Gastrocnemius medialis (tissue), 4 donors: Measurements from ENCODE around the gene FAM171A1. TPM values are rescaled to one million over a fixed set of nuclear protein-coding genes. Genes with fewer than 3 reads are reported as not detected.

Experiments
- ATAC-seq, 2 donors: fragments of 150-250 bp; one replicate each; pipeline ENCODE4 v1.9.1; 2016
- DNase-seq, 2 donors: peaks; one replicate each; pipeline ENCODE4 v3.0.0-alpha.2; 2019
- H3K27ac ChIP-seq, 4 donors: fragments of 200-600 bp; sonication (generic); 1 replicate in 1 of 4; 2 replicates in 3 of 4; pipeline ENCODE4 v1.5.1; 2016 to 2018; ENCODE audit warnings: mild to moderate bottlenecking in 2 of 4, moderate library complexity in 1 of 4
- H3K27me3 ChIP-seq, 3 donors: fragments of 200-600 bp; sonication (generic) in 2 of 3; 1 replicate in 1 of 3; 2 replicates in 2 of 3; pipeline versions ENCODE4 v1.5.1 to v1.6.0; 2016 to 2019; ENCODE audit warnings: mild to moderate bottlenecking in 1 of 3, moderate library complexity in 1 of 3
- H3K36me3 ChIP-seq, 2 donors: fragments of 200-600 bp; sonication (generic) in 1 of 2; one replicate each; pipeline ENCODE4 v1.5.1; 2017 to 2018
- H3K4me1 ChIP-seq, 2 donors: fragments of 200-600 bp; sonication (generic) in 1 of 2; one replicate each; pipeline ENCODE4 v1.5.1; 2016 to 2017; ENCODE audit warnings: mild to moderate bottlenecking in 2 of 2
- H3K4me3 ChIP-seq, 4 donors: fragments of 200-600 bp; sonication (generic) in 3 of 4; 1 replicate in 1 of 4; 2 replicates in 3 of 4; pipeline ENCODE4 v1.5.1; 2016 to 2019; ENCODE audit warnings: mild to moderate bottlenecking in 2 of 4
- H3K9me3 ChIP-seq, 3 donors: fragments of 200-600 bp; sonication (generic) in 2 of 3; 1 replicate in 1 of 3; 2 replicates in 2 of 3; pipeline ENCODE4 v1.5.1; 2016 to 2019
- POLR2A ChIP-seq, 2 donors: fragments of 450-650 bp; IDR thresholded peaks; one replicate each; pipeline ENCODE4 v1.6.1; 2017; ENCODE audit warnings: antibody characterized with exemption in 2 of 2, mild to moderate bottlenecking in 2 of 2, moderate library complexity in 2 of 2
- in situ Hi-C, 4 donors: fragments of 200-750 bp; cut with MboI; loops; one replicate each; pipeline versions ENCODE4 v1.15.0 to v1.8.0; 2017; ENCODE audit warnings: low sequenced_read_pairs in 4 of 4
- intact Hi-C: fragments of 100-400 bp; cut with DNase I; formaldehyde crosslinking; loops from one replicate; pipeline ENCODE4 v1.15.1; 2023; ENCODE audit warnings: low total_unique reads
- total RNA-seq, 4 donors: library from RNA; depleted of rRNA; stranded (reverse); fragments of >200 nt; gene quantifications; one replicate each; pipeline versions ENCODE4 v1.1.0 to v1.2.3, GENCODE V29; 2016
- TF ChIP-seq, protein P1 (sequence below), 5 experiments: fragments of 450-650 bp in 3 of 5; fragments of 200-600 bp in 2 of 5; sonication (generic) in 2 of 5; IDR thresholded peaks in 4 of 5; conservative IDR thresholded peaks in 1 of 5; 1 replicate in 4 of 5; 2 replicates in 1 of 5; pipeline ENCODE4 v1.5.1; 2016 to 2019; ENCODE audit warnings: antibody characterized with exemption in 5 of 5, mild to moderate bottlenecking in 3 of 5, moderate library complexity in 3 of 5

The FAM171A1 gene
- total RNA-seq, 4 donors from 2014 or later: 2.1 to 5.6 (median 4.3) TPM

DNA sequence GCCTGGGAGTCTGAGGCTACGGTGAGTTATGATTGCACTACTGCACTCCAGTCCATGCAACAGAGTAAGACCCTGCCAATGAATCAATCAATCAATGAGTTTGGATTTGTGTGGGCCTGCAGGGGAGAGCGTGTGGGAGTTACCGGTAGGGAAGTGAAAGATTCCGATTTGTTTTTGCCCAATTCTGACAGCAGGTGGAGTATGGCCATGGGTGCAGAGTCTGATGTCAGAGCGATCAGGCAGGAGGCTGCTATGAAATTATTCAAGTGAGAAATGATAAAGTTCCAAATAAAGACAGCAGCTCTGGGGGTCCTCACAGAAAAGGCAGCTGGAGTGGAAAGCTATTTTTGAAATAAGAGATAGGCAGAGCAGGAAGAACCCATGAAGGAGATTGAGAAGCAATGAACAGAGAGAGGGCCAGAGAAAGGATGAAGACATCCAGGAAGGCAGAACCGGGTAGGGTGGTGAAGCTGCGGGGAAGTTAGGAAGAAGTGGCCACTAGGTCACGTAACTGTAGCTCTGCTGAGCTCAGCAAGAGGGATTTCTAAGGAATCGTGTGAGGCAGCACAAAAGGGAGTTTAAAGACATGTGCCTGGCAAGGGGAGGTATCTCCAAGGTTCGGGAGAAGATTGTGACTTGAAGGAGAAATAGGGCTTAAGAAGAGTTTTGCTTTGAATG, 108.9 kb downstream of the FAM171A1 start:
- DNase-seq: no peak
- H3K36me3 ChIP-seq: no peaks in the 10 kb centered on the region
- no peak for TF ChIP-seq POLR2A (IDR thresholded peaks at IDR 0.05)
- TF ChIP-seq, protein P1, sequence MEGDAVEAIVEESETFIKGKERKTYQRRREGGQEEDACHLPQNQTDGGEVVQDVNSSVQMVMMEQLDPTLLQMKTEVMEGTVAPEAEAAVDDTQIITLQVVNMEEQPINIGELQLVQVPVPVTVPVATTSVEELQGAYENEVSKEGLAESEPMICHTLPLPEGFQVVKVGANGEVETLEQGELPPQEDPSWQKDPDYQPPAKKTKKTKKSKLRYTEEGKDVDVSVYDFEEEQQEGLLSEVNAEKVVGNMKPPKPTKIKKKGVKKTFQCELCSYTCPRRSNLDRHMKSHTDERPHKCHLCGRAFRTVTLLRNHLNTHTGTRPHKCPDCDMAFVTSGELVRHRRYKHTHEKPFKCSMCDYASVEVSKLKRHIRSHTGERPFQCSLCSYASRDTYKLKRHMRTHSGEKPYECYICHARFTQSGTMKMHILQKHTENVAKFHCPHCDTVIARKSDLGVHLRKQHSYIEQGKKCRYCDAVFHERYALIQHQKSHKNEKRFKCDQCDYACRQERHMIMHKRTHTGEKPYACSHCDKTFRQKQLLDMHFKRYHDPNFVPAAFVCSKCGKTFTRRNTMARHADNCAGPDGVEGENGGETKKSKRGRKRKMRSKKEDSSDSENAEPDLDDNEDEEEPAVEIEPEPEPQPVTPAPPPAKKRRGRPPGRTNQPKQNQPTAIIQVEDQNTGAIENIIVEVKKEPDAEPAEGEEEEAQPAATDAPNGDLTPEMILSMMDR (IDR thresholded peaks at IDR 0.05 in 4 of 5, conservative IDR thresholded peaks at IDR 0.05 in 1 of 5): no peak
- no peaks in the 10 kb centered on the region for H3K4me1 ChIP-seq
- no peak overlapping the region for H3K4me3 ChIP-seq
- no peaks in the 10 kb centered on the region for H3K9me3 ChIP-seq
- in situ Hi-C loops (no loop called here), intact Hi-C loops (no loop called here)
- ATAC-seq: no peak
- H3K27me3 ChIP-seq: no peaks in the 10 kb centered on the region
- no peak overlapping the region for H3K27ac ChIP-seq

DNA sequence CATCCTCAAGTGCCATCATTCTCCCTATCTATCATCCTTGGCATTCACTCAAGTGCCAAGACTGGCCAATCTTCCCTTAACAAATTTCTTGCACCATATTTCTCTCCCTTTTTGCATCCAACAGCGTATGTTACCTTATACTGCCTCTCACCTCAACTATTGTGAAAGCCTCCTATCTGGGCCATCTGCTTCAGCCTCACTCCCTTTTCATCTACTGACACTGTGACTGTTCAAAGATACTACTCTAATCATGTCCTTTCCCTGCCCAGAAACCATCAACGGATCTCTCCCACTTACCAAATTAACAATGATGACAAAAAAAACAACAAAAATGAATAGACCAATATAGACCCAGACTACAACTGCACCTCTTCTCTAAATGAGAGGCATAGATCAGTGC, 112.0 kb downstream of the FAM171A1 start:
- Histone ChIP-seq H3K27ac (no peak overlapping the region), H3K27me3 (no peaks in the 10 kb centered on the region), H3K36me3 (no peaks in the 10 kb centered on the region), H3K9me3 (no peaks in the 10 kb centered on the region), H3K4me1 (no peaks in the 10 kb centered on the region), H3K4me3 (no peak overlapping the region)
- intact Hi-C loops: no loop called here
- DNase-seq (no peak), ATAC-seq (no peak)
- in situ Hi-C loops: no loop called here
- TF ChIP-seq, protein P1 (IDR thresholded peaks at IDR 0.05 in 4 of 5, conservative IDR thresholded peaks at IDR 0.05 in 1 of 5): no peak
- no peak for TF ChIP-seq POLR2A (IDR thresholded peaks at IDR 0.05)

DNA sequence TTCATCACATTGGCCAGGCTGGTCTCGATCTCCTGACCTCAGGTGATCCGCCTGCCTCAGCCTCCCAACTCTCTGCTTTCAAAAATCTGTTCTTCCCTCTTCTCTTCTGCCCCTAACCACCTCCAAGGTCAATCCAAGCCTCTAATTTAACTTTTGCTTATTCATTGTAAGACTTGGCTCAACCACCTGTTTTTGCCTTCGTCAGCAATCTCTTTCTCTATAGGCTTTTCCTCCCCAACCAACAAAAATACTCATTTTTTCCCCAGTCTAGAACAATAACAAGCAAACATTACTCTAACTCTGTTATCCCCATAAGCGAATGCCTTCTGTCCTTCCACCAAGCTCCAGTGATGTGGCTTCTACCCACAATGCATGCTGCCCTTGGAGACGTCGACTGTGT, 112.8 kb downstream of the FAM171A1 start:
- no peak for DNase-seq
- intact Hi-C loops: no loop called here
- H3K36me3 ChIP-seq: no peaks in the 10 kb centered on the region

DNA sequence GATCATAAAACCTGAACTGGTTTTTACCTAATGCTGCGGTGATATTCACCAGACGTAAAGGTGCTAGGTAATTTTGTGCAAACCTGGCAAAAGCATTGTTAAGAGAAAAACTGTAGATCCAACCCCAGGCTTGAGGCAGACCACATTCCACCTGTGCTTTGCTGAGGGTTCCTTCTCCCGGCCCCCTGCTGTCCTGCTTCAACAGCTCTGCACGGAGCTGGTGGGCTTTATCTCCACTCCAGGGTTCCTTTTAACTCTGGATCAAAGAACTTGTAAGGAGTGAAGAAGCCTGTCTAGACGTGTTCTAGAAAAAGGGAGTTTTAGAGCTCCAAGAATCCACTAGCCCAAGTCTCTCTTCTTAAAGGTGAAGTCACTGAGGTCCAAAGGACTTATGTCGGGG, 115.1 kb downstream of the FAM171A1 start:
- TF ChIP-seq, protein P1 (IDR thresholded peaks at IDR 0.05 in 4 of 5, conservative IDR thresholded peaks at IDR 0.05 in 1 of 5): no peak
- H3K4me3 ChIP-seq: no peak overlapping the region

More for the DNA sequence above, 112.8 kb downstream of the FAM171A1 start:
- H3K27ac ChIP-seq: no peak overlapping the region
- no peaks in the 10 kb centered on the region for H3K4me1 ChIP-seq
- TF ChIP-seq, protein P1 (IDR thresholded peaks at IDR 0.05 in 4 of 5, conservative IDR thresholded peaks at IDR 0.05 in 1 of 5): no peak
- no peak for TF ChIP-seq POLR2A (IDR thresholded peaks at IDR 0.05)
- no peaks in the 10 kb centered on the region for H3K9me3 ChIP-seq
- ATAC-seq: no peak
- H3K27me3 ChIP-seq: no peaks in the 10 kb centered on the region
- in situ Hi-C loops: no loop called here
- H3K4me3 ChIP-seq: no peak overlapping the region

More for the DNA sequence above, 115.1 kb downstream of the FAM171A1 start:
- no peaks in the 10 kb centered on the region for H3K36me3 ChIP-seq
- H3K4me1 ChIP-seq: no peaks in the 10 kb centered on the region
- intact Hi-C loops: no loop called here
- H3K27ac ChIP-seq: no peak overlapping the region
- DNase-seq (no peak), ATAC-seq (no peak)
- in situ Hi-C loops: no loop called here
- H3K9me3 ChIP-seq: no peaks in the 10 kb centered on the region
- no peaks in the 10 kb centered on the region for H3K27me3 ChIP-seq
